Caco-2 (cell line): Measurements from ENCODE around the gene TENM4. TPM values are rescaled to one million over a fixed set of nuclear protein-coding genes. Genes with fewer than 3 reads are reported as not detected.

Experiments used
- BruUV-seq: library from RNA; stranded (reverse); fragments of 400-500 nt; replicated peaks from 2 replicates; lab custom pipeline; 2021; lab: Mats Ljungman, UMichigan
- CTCF ChIA-PET: fragments of 300-600 bp; sonication (Branson Sonifier 250); formaldehyde crosslinking; loops from one replicate; lab custom pipeline; 2022; ENCODE audit warnings: antibody characterized with exemption; lab: Charles Lee
- POLR2A ChIA-PET: fragments of 300-600 bp; sonication (Branson Sonifier 250); formaldehyde crosslinking; loops from one replicate; lab custom pipeline; 2022; ENCODE audit warnings: antibody characterized with exemption; lab: Charles Lee
- DNase-seq, 2 experiments: peaks; one replicate each; pipeline versions ENCODE4 v3.0.0 to v3.0.0-alpha.2; 2020 to 2022
- H3K27me3 ChIP-seq: replicated peaks from 2 replicates; pipeline ENCODE4 v1.6.0; 2011; ENCODE audit warnings: low read length; ENCODE audit not compliant: control insufficient read depth, insufficient read depth
- H3K36me3 ChIP-seq: 2 replicates; pipeline ENCODE4 v1.5.1; 2011; ENCODE audit warnings: low read length; ENCODE audit not compliant: control insufficient read depth, insufficient read depth
- H3K4me1 ChIP-seq: fragments of 250-450 bp; sonication (Bioruptor Pico); 2 replicates; pipeline ENCODE4 v1.5.1; 2020; ENCODE audit warnings: mild to moderate bottlenecking
- H3K4me3 ChIP-seq: 2 replicates; pipeline ENCODE4 v1.5.1; 2011; ENCODE audit warnings: low read depth, mild to moderate bottlenecking, control low read depth, low read length
- H3K9me3 ChIP-seq: fragments of 250-450 bp; sonication (Bioruptor Pico); 2 replicates; pipeline ENCODE4 v1.5.1; 2020; ENCODE audit warnings: mild to moderate bottlenecking, moderate library complexity
- H3K27ac Mint-ChIP-seq: one replicate; pipeline ENCODE4 v1.8.0; 2022; ENCODE audit warnings: mixed read lengths; ENCODE audit not compliant: unreplicated experiment
- H3K27me3 Mint-ChIP-seq: one replicate; pipeline ENCODE4 v1.8.0; 2022; ENCODE audit warnings: mixed read lengths; ENCODE audit not compliant: insufficient read depth, unreplicated experiment
- H3K36me3 Mint-ChIP-seq: one replicate; pipeline ENCODE4 v1.8.0; 2022; ENCODE audit warnings: mild to moderate bottlenecking, mixed read lengths; ENCODE audit not compliant: insufficient read depth, unreplicated experiment
- H3K4me1 Mint-ChIP-seq: one replicate; pipeline ENCODE4 v1.8.0; 2022; ENCODE audit warnings: low read depth, mixed read lengths; ENCODE audit not compliant: unreplicated experiment
- H3K4me3 Mint-ChIP-seq: one replicate; pipeline ENCODE4 v1.8.0; 2022; ENCODE audit warnings: mild to moderate bottlenecking, moderate library complexity, mixed read lengths; ENCODE audit not compliant: unreplicated experiment
- H3K9me3 Mint-ChIP-seq: one replicate; pipeline ENCODE4 v1.8.0; 2022; ENCODE audit warnings: mixed read lengths; ENCODE audit not compliant: unreplicated experiment
- CTCF ChIP-seq, 2 experiments: fragments of 200-600 bp in 1 of 2; IDR thresholded peaks; 1 replicate in 1 of 2; 2 replicates in 1 of 2; pipeline versions ENCODE4 v1.5.1 to v1.8.0; 2011 to 2022; ENCODE audit warnings: antibody characterized with exemption in 1 of 2, control low read depth in 1 of 2, inconsistent platforms in 1 of 2, low read depth in 1 of 2, low read length in 1 of 2, mild to moderate bottlenecking in 1 of 2, moderate library complexity in 1 of 2; ENCODE audit not compliant: insufficient read depth in 1 of 2, severe bottlenecking in 1 of 2, unreplicated experiment in 1 of 2
- intact Hi-C: fragments of 100-400 bp; cut with micrococcal nuclease; formaldehyde crosslinking; loops from one replicate; pipeline ENCODE4 v1.10.0; 2022; ENCODE audit not compliant: unreplicated experiment
- total RNA-seq: library from RNA; stranded (reverse); gene quantifications from 2 replicates; pipeline ENCODE4 v1.2.3, GENCODE V29; 2022

The TENM4 gene
- total RNA-seq, 1 experiment from 2014 or later: 1.1 TPM

GRCh38 chr11:78952890-78953289 lies 487.9 kb downstream of the TENM4 start:
- no TSS peak for BruUV-seq
- TF ChIP-seq CTCF (IDR thresholded peaks at IDR 0.05; ENCODE audit: insufficient read depth in 1 of 2, low read depth in 1 of 2, low read length in 1 of 2, severe bottlenecking in 1 of 2, unreplicated experiment in 1 of 2): no peak
- ChIA-PET POLR2A (no interaction called here), CTCF (no interaction called here)
- H3K9me3 Mint-ChIP-seq: no peaks in the 10 kb centered on the region
- H3K36me3 Mint-ChIP-seq: no peaks in the 10 kb centered on the region
- peaks cover 5% of the 10 kb centered on the region for H3K27me3 Mint-ChIP-seq
- DNase-seq: no peak
- no peaks in the 10 kb centered on the region for H3K9me3 ChIP-seq
- no peaks in the 10 kb centered on the region; the same call in 1 of the 2 replicates for H3K4me1 ChIP-seq
- H3K4me3 Mint-ChIP-seq: no peak overlapping the region
- intact Hi-C loops: no loop called here
- no peaks in the 10 kb centered on the region for H3K36me3 ChIP-seq
- no peaks in the 10 kb centered on the region for H3K27me3 ChIP-seq
- H3K4me3 ChIP-seq: no peak overlapping the region
- H3K4me1 Mint-ChIP-seq: peaks cover 7% of the 10 kb centered on the region
- no peak overlapping the region for H3K27ac Mint-ChIP-seq

GRCh38 chr11:78952175-78952574 lies 488.7 kb downstream of the TENM4 start:
- Mint-ChIP-seq H3K27ac (no peak overlapping the region), H3K27me3 (peaks cover 5% of the 10 kb centered on the region), H3K4me3 (no peak overlapping the region), H3K9me3 (no peaks in the 10 kb centered on the region), H3K36me3 (no peaks in the 10 kb centered on the region), H3K4me1 (peaks cover 8% of the 10 kb centered on the region)
- intact Hi-C loops: no loop called here
- BruUV-seq: no TSS peak
- ChIA-PET CTCF (no interaction called here), POLR2A (no interaction called here)
- Histone ChIP-seq H3K4me1 (peaks cover 6% of the 10 kb centered on the region), H3K4me3 (no peak overlapping the region), H3K36me3 (no peaks in the 10 kb centered on the region), H3K27me3 (no peaks in the 10 kb centered on the region), H3K9me3 (no peaks in the 10 kb centered on the region)
- TF ChIP-seq CTCF (IDR thresholded peaks at IDR 0.05; ENCODE audit: insufficient read depth in 1 of 2, low read depth in 1 of 2, low read length in 1 of 2, severe bottlenecking in 1 of 2, unreplicated experiment in 1 of 2): no peak
- DNase-seq: no peak

- no peaks in the 10 kb centered on the region for H3K9me3 ChIP-seq
- H3K9me3 Mint-ChIP-seq: no peaks in the 10 kb centered on the region
- ChIA-PET CTCF (no interaction called here), POLR2A (no interaction called here)
- TF ChIP-seq CTCF (IDR thresholded peaks at IDR 0.05; ENCODE audit: insufficient read depth in 1 of 2, low read depth in 1 of 2, low read length in 1 of 2, severe bottlenecking in 1 of 2, unreplicated experiment in 1 of 2): no peak
- DNase-seq: no peak
- no TSS peak for BruUV-seq
- no peaks in the 10 kb centered on the region for H3K36me3 ChIP-seq
- H3K36me3 Mint-ChIP-seq: no peaks in the 10 kb centered on the region
- H3K4me1 Mint-ChIP-seq: peaks cover 17% of the 10 kb centered on the region
- H3K27me3 Mint-ChIP-seq: peaks cover 5% of the 10 kb centered on the region
- peaks cover 17% of the 10 kb centered on the region for H3K4me1 ChIP-seq
- no peak overlapping the region for H3K27ac Mint-ChIP-seq
- intact Hi-C loops: no loop called here
- H3K4me3 Mint-ChIP-seq: no peak overlapping the region
- H3K27me3 ChIP-seq: no peaks in the 10 kb centered on the region
- H3K4me3 ChIP-seq: no peak overlapping the region
Measured at GRCh38 chr11:78949976-78950690, 490.7 kb downstream of the TENM4 start.
